IMR-90 (cell line): ENCODE measurements around the gene FARS2. TPM values are rescaled to one million over a fixed set of nuclear protein-coding genes. Genes with fewer than 3 reads are reported as not detected.

Experiments used
- ATAC-seq: fragments of 200-7000 bp; cut with Tn5 transposase; 2 replicates; pipeline ENCODE4 v1.9.1; 2020; ENCODE audit warnings: low read depth, mild to moderate bottlenecking, moderate library complexity
- BruUV-seq: library from RNA; stranded (reverse); fragments of 400-500 nt; replicated peaks from 2 replicates; lab custom pipeline; 2021; lab: Mats Ljungman, UMichigan
- CTCF ChIA-PET: fragments of 300-600 bp; formaldehyde crosslinking; extraction: SDS; loops from one replicate; lab custom pipeline; 2021; ENCODE audit warnings: antibody characterized with exemption; lab: Yijun Ruan, JAX
- POLR2A ChIA-PET: fragments of 300-600 bp; sonication (Branson Sonifier 250); formaldehyde crosslinking; loops from one replicate; lab custom pipeline; 2022; ENCODE audit warnings: antibody characterized with exemption; ENCODE audit not compliant: unreplicated experiment; lab: Charles Lee
- DNase-seq: peaks from one replicate; pipeline ENCODE4 v3.0.0; 2013
- H2AFZ ChIP-seq: replicated peaks from 2 replicates; pipeline ENCODE3; 2013; ENCODE audit warnings: low read length, mild to moderate bottlenecking; ENCODE audit not compliant: poor library complexity
- H2AK5ac ChIP-seq: 2 replicates; pipeline ENCODE4 v1.6.1; 2013; ENCODE audit warnings: low read depth, low read length, inconsistent platforms
- H2AK9ac ChIP-seq: replicated peaks from 2 replicates; pipeline ENCODE3; 2013; ENCODE audit warnings: mild to moderate bottlenecking, low read depth, low read length, moderate library complexity; ENCODE audit not compliant: poor library complexity
- H2BK120ac ChIP-seq: 2 replicates; pipeline ENCODE4 v1.6.1; 2013; ENCODE audit warnings: low read depth, low read length, inconsistent platforms
- H2BK15ac ChIP-seq: 3 replicates; pipeline ENCODE4 v1.6.1; 2013; ENCODE audit warnings: low read depth, low read length, inconsistent platforms
- H2BK20ac ChIP-seq: 2 replicates; pipeline ENCODE4 v1.6.1; 2013; ENCODE audit warnings: low read depth, mild to moderate bottlenecking, inconsistent platforms, low read length, moderate library complexity
- H2BK5ac ChIP-seq: 2 replicates; pipeline ENCODE4 v1.6.1; 2013; ENCODE audit warnings: mild to moderate bottlenecking, low read depth, low read length, inconsistent platforms; ENCODE audit not compliant: poor library complexity, severe bottlenecking
- H3K14ac ChIP-seq: replicated peaks from 2 replicates; pipeline ENCODE4 v1.6.1; 2013; ENCODE audit warnings: low read depth, low read length, inconsistent platforms
- H3K18ac ChIP-seq: 2 replicates; pipeline ENCODE4 v1.6.1; 2013; ENCODE audit warnings: low read depth, low read length, control low read depth
- H3K23ac ChIP-seq: 2 replicates; pipeline ENCODE4 v1.6.1; 2013; ENCODE audit warnings: low read depth, low read length, inconsistent platforms
- H3K27ac ChIP-seq: 2 replicates; pipeline ENCODE4 v1.5.1; 2013; ENCODE audit warnings: mild to moderate bottlenecking, control low read depth, low read length; ENCODE audit not compliant: insufficient read depth
- H3K27me3 ChIP-seq: 2 replicates; pipeline ENCODE4 v1.6.1; 2013; ENCODE audit warnings: low read length; ENCODE audit not compliant: control insufficient read depth, insufficient read depth
- H3K36me3 ChIP-seq: 2 replicates; pipeline ENCODE4 v1.6.1; 2013; ENCODE audit warnings: low read length, mixed read lengths; ENCODE audit not compliant: control insufficient read depth, insufficient read depth
- H3K4ac ChIP-seq: 2 replicates; pipeline ENCODE4 v1.6.1; 2013; ENCODE audit warnings: low read depth, low read length, inconsistent platforms
- H3K4me1 ChIP-seq: 2 replicates; pipeline ENCODE4 v1.6.1; 2013; ENCODE audit warnings: low read length, mixed read lengths; ENCODE audit not compliant: control insufficient read depth, insufficient read depth
- H3K4me2 ChIP-seq: 2 replicates; pipeline ENCODE4 v1.6.1; 2013; ENCODE audit warnings: low read depth, mild to moderate bottlenecking, control low read depth, low read length, moderate library complexity
- H3K4me3 ChIP-seq: 2 replicates; pipeline ENCODE4 v1.5.1; 2013; ENCODE audit warnings: low read depth, mild to moderate bottlenecking, control low read depth, low read length, moderate library complexity; ENCODE audit not compliant: insufficient read depth
- H3K56ac ChIP-seq: 2 replicates; pipeline ENCODE4 v1.6.1; 2013; ENCODE audit warnings: low read length, inconsistent platforms; ENCODE audit not compliant: insufficient read depth; ENCODE audit errors: extremely low read depth
- H3K79me1 ChIP-seq, 2 experiments: 2 replicates each; pipeline ENCODE4 v1.6.1; 2013; ENCODE audit warnings: low read length in 2 of 2, inconsistent platforms in 1 of 2, low read depth in 1 of 2
- H3K9ac ChIP-seq: 2 replicates; pipeline ENCODE4 v1.6.1; 2013; ENCODE audit warnings: low read depth, low read length, control low read depth
- H3K9me1 ChIP-seq: 2 replicates; pipeline ENCODE4 v1.6.1; 2013; ENCODE audit warnings: low read length, inconsistent platforms; ENCODE audit not compliant: insufficient read depth
- H3K9me3 ChIP-seq: 2 replicates; pipeline ENCODE4 v1.6.1; 2013; ENCODE audit warnings: low read length; ENCODE audit not compliant: control insufficient read depth, insufficient read depth
- H4K20me1 ChIP-seq: 2 replicates; pipeline ENCODE4 v1.6.1; 2013; ENCODE audit warnings: low read length, inconsistent platforms; ENCODE audit not compliant: insufficient read depth
- H4K5ac ChIP-seq: 2 replicates; pipeline ENCODE4 v1.6.1; 2013; ENCODE audit warnings: mild to moderate bottlenecking, low read depth, low read length, control low read depth
- H4K8ac ChIP-seq, 2 experiments: 2 replicates each; pipeline ENCODE4 v1.6.1; 2013; ENCODE audit warnings: low read depth in 2 of 2, low read length in 2 of 2, control low read depth in 1 of 2, inconsistent platforms in 1 of 2
- H4K91ac ChIP-seq: 2 replicates; pipeline ENCODE4 v1.6.1; 2013; ENCODE audit warnings: low read depth, low read length, inconsistent platforms; ENCODE audit not compliant: insufficient read depth
- BHLHE40 ChIP-seq: fragments of 150-350 bp; IDR thresholded peaks from 2 replicates; pipeline ENCODE4 v1.6.1; 2016; ENCODE audit warnings: mild to moderate bottlenecking, low read depth, low read length
- CHD1 ChIP-seq: IDR thresholded peaks from 2 replicates; pipeline ENCODE4 v1.6.1; 2012; ENCODE audit warnings: low read depth, low read length, improper control_type of control experiment
- MAFK ChIP-seq: IDR thresholded peaks from 2 replicates; pipeline ENCODE4 v1.6.1; 2012; ENCODE audit warnings: low read depth, low read length, improper control_type of control experiment
- MXI1 ChIP-seq: IDR thresholded peaks from 2 replicates; pipeline ENCODE4 v1.6.1; 2012; ENCODE audit warnings: low read depth, mild to moderate bottlenecking, low read length, moderate library complexity, borderline replicate concordance
- RAD21 ChIP-seq: IDR thresholded peaks from 2 replicates; pipeline ENCODE4 v1.6.1; 2012; ENCODE audit warnings: low read length, improper control_type of control experiment
- WGBS, 2 experiments: methylation state at CpG; one replicate each; pipeline versions ENCODE4 v1.1.5 to v1.1.7; 2013; ENCODE audit warnings: missing lambda C conversion rate in 2 of 2; ENCODE audit not compliant: insufficient read length in 1 of 2; ENCODE audit errors: extremely low coverage in 2 of 2; 5-methylcytosine and 5-hydroxymethylcytosine counted together
- dilution Hi-C: fragments of 300-500 bp; cut with HindIII; formaldehyde crosslinking; loops from one replicate; pipeline ENCODE4 v1.14.3; 2018; ENCODE audit warnings: low sequenced_read_pairs; ENCODE audit not compliant: unreplicated experiment
- in situ Hi-C: fragments of 300-500 bp; cut with MboI; formaldehyde crosslinking; loops from 3 replicates; pipeline ENCODE4 v1.14.3; 2019; ENCODE audit warnings: low sequenced_read_pairs, inconsistent platforms, mixed read lengths
- intact Hi-C: fragments of 100-400 bp; cut with micrococcal nuclease; formaldehyde crosslinking; loops from 2 replicates; pipeline ENCODE4 v1.10.0; 2022
- polyA plus RNA-seq, 3 experiments: library from polyadenylated mRNA; depleted of rRNA; stranded (reverse); fragments of >200 nt; gene quantifications; 2 replicates each; pipeline ENCODE4 v1.2.3, GENCODE V29; 2012; ENCODE audit warnings: low replicate concordance in 1 of 3
- total RNA-seq: library from RNA; depleted of rRNA; stranded (reverse); fragments of >200 nt; gene quantifications from 2 replicates; pipeline ENCODE4 v1.2.3, GENCODE V29; 2012

Gene FARS2
- total and polyA plus RNA-seq, 2 of the 4 experiments (the other 2 are of a cell fraction) = 12.1 to 28.9 TPM

DNA sequence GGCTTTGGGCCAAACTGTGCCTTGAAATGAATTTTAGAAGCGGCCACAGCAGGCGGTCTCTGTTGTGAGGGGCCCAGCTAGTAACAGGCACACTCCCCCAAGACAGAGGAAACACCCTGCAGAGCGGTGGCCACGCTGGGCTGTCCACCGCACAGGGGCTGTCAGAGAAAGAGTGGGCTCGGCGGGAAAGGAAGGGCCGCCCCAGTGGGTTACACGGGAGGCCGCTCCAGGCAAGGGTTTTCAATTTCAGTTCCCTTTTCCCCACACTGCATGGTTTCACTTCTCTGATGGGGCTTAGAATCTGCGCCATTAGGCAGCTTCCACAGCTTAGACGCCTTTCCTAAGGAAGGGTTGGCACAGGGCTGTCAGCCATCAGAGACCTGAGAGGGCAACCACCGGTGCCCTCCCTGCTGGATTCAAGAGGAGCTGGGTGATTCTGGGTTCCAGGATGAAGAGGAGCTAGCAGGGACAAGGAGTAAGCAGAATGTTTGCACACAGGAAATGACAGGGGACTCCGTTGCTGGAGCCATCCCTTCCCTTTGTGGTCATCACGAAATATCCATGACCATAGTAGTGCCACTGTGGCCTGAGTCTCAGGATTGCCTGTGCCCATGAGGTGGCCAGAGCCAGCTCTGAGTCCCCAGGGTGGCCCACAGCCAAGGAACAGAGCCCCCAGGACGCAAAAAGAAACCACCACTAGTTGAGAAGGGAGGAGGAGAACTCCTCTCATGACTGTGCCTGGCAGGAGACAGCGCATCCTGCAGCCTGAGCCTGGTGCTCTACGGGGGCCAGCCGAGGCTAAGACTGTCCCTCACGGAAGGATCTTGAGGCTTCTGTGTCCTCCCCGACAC lies 462.8 kb downstream of the FARS2 start:
- Histone ChIP-seq H3K9me3 (no peaks in the 10 kb centered on the region), H4K5ac (no peak overlapping the region), H3K18ac (no peak overlapping the region), H2AFZ (no peak overlapping the region), H3K4me1 (peaks cover 2% of the 10 kb centered on the region; the same call in 1 of the 2 replicates), H2AK9ac (no peak overlapping the region), H3K9me1 (peaks cover 3% of the 10 kb centered on the region; the same call in 1 of the 2 replicates), H3K4me3 (no peak overlapping the region), H2BK120ac (no peak overlapping the region), H2AK5ac (no peak overlapping the region), H3K27ac (no peak overlapping the region), H3K14ac (no peak overlapping the region), H4K91ac (no peak overlapping the region), H3K4me2 (no peak overlapping the region), H3K36me3 (no peaks in the 10 kb centered on the region), H4K20me1 (no peaks in the 10 kb centered on the region), H3K79me1 (no peaks in the 10 kb centered on the region), H2BK20ac (no peak overlapping the region), H3K9ac (no peak overlapping the region), H3K56ac (no peak overlapping the region), H3K4ac (no peak overlapping the region), H2BK15ac (no peak overlapping the region), H4K8ac (no peak overlapping the region), H3K27me3 (no peaks in the 10 kb centered on the region), H3K23ac (no peak overlapping the region), H2BK5ac (no peak overlapping the region)
- DNase-seq (no peak), ATAC-seq (no peak)
- no TSS peak for BruUV-seq
- in situ Hi-C loops (no loop called here), intact Hi-C loops (no loop called here), dilution Hi-C loops (no loop called here)
- ChIA-PET CTCF (no interaction called here), POLR2A (no interaction called here)
- TF ChIP-seq MXI1 (no peak), CHD1 (no peak), BHLHE40 (no peak), RAD21 (no peak), MAFK (no peak)
- 93% methylated on average over 3 of the region's 21 CpGs; no CpG with 5 or more reads in 1 of the 2 experiments for WGBS, 2 experiments
